HG03103 (cell line): ENCODE data around the gene PDGFA.
"Not testable (repeated sequence)": the region's sequence is repeated elsewhere in the genome, so short reads cannot be mapped to it uniquely, and the experiment has no call there.

Experiments
- ATAC-seq: cut with Tn5 transposase; IDR thresholded peaks from one replicate; pipeline ENCODE4 v1.9.1; 2021; ENCODE audit warnings: low read depth; ENCODE audit not compliant: unreplicated experiment

Gene PDGFA

DNA sequence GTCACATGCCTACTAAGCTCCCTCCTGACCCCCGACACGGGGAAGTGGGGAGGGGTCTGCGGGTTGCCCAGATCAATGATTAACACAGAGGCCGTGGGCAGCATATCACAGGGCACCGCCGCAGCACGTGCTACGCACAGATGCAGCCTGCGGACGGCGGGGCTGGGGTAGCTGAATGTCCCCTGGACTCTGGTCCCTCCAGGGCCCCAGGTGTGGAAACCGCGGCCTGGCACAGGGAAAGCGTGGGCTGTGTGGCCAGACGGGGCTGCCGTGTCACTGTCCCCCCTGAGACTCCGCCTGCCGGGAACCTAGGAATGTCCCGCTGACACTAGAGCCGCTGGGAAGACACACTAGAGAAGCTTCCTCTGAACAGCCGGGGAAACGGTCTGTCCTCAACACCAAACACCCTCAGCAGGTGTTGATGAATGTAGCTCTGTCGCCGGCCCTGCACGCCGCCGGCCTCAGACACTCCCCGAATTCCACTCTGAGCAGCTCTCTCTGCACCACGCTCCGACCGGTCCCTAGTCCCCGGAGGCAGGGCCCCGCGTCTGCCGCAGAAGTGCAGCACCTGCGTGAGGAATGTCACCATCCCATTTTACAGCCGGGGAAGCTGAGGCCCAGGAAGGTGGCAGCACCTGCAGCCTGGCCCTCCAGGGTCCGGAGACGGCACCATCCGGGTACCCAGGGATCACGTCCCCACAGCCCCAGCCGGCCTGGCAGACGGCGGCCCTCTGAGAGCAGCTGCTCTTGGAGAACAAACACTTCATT is 33.4 kb upstream of the PDGFA start:
- no peak for ATAC-seq

DNA sequence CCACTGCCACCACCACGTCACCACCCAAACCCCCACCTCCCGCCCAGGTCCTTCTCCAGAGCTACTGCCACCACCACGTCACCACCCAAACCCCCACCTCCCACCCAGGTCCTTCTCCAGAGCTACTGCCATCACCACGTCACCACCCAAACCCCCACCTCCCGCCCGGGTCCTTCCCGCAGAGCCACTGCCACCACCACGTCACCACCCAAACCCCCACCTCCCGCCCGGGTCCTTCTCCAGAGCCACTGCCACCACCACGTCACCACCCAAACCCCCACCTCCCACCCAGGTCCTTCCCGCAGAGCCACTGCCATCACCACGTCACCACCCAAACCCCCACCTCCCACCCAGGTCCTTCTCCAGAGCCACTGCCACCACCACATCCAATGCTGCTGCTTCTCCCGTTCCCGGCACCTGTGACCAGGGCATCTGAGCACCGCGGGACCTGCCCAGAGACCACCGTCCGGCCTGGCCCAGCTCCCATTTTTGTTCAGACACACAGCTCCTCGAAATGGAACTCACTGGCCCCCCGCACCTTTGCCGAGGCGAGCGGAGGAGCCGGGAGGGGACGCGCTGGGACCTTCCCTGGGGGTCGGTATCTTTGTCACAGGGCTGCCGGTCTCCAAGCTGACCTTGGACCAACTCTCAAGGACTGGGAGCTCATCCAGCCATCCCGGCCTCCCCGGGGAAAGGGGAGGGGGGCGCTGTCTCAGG is 32.7 kb upstream of the PDGFA start:
- not testable (repeated sequence) for ATAC-seq

DNA sequence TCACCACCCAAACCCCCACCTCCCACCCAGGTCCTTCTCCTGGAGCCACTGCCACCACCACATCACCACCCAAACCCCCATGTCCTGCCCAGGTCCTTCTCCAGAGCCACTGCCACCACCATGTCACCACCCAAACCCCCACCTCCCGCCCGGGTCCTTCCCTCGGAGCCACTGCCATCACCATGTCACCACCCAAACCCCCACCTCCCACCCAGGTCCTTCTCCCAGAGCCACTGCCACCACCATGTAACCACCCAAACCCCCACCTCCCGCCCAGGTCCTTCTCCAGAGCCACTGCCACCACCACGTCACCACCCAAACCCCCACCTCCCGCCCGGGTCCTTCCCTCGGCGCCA is 31.9 kb upstream of the PDGFA start:
- not testable (repeated sequence) for ATAC-seq

GRCh38 chr7:550881-551614 is 31.4 kb upstream of the PDGFA start:
- no peak for ATAC-seq

- no peak for ATAC-seq
Observed at GRCh38 chr7:549891-550625, 30.4 kb upstream of the PDGFA start.

GRCh38 chr7:549066-549890 is 29.6 kb upstream of the PDGFA start:
- ATAC-seq = no peak

GRCh38 chr7:548401-548800 is 28.8 kb upstream of the PDGFA start:
- no peak for ATAC-seq

- ATAC-seq = no peak
Observed at GRCh38 chr7:545470-545869, 25.8 kb upstream of the PDGFA start.

GRCh38 chr7:544338-545221 is 24.9 kb upstream of the PDGFA start:
- ATAC-seq = no peak

- ATAC-seq = no peak
Observed at GRCh38 chr7:543501-544337, 24.1 kb upstream of the PDGFA start.

DNA sequence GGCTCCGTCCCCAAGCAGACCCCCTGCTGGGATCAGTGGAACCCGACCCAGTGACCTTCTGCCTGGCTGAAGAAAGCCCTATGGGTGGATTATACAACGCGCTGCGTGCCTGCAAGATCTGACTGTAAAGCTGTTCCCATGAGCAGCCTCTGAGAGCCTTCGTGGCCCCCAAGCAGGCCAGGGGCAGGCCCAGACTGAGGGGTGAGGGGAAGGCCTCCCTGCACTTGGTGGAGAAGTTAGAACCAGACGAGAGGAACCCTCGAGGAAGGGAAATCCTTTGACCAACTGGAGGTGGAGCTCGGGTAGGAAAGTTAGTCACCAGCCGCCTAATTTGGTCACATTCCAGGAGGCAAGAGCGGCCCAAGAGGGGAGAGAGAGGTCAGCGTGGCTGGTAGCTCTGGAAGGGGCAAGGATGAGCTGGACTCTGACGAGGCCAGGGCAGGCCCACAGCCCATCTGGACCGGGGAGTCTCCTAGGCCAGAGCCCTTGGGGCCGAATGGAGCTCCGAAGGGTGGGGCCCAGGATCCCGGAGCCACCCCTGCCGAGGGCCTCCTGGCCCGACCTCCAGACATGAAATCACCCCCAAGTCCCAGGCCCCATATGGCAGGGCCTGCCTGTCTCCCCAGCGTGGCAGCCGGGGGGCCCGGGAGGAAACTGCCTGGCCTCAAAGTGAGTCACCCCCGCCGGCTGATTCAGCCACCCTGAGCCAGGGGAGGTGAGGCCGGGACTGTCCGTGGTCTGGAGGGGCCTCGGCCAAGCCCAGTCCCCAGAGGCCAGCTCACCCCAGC is 23.3 kb upstream of the PDGFA start:
- ATAC-seq = no peak

DNA sequence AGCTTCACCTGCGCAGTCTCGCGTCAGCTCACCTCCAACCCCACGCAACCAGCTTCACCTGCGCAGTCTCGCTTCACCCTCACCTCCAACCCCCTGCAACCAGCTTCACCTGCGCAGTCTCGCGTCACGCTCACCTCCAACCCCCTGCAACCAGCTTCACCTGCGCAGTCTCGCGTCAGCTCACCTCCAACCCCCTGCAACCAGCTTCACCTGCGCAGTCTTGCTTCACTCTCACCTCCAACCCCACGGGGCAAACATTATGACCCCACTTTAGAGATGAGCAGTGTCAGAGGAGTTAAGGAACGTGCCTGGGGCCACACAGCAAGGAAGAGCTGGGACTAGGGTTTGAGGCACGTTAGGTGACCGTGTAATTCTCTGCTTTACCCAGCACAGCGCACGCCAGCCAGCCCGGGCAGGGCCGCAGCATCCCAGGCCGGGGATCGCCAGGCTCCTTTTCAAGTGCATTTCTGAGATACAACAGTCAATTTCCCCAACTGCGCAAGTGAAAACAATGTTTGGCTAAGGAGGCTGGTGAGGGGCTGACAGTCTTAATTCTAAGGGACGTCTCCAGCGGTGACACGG is 22.6 kb upstream of the PDGFA start:
- ATAC-seq = no peak

- no peak for ATAC-seq
Observed at GRCh38 chr7:541661-542060, 22.0 kb upstream of the PDGFA start.

DNA sequence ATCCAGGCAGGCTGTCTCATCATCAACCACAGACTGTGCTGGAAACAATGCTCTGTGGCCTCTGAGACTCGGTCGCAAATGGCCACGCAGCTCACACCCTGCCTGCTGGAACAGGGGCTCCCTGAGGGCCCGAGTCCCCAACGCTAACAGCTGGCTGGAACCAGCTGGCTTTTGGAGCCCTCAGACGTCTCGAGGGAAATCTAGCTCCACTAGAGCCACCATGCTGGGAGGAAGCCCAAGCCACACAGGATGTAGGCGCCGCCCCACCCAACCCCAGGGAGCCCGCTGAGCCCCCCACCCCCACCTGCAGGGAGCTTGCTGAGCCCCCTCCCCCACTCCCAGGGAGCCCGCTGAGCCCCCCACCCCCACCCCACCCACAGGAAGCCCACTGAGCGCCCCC is 21.4 kb upstream of the PDGFA start:
- ATAC-seq = no peak

DNA sequence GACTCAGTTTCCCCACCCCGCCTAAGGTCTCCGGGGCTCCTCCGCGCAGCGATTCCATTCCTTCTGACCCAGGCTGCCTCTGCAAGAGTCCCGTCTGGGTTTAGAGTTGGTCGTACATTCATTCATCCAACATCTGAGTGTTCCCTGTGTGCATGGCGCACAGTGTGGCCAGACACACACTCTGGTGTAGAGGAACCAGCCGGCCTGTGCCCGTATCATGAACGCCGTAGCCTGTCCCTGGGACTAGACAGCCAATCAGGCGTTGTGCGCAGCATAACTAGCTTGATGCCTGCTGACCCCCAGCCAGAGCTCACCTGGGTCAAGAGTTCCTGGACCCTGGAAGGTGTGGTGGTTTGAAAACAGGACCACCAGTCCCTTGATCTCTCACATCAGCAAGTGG is 20.9 kb upstream of the PDGFA start:
- no peak for ATAC-seq

GRCh38 chr7:539731-540411 is 20.2 kb upstream of the PDGFA start:
- no peak for ATAC-seq
